ENCODE results near the gene NFYB. TPM values are rescaled to one million over a fixed set of nuclear protein-coding genes. Genes with fewer than 3 reads are reported as not detected.
"Not testable (repeated sequence)": the region's sequence is repeated elsewhere in the genome, so short reads cannot be mapped to it uniquely, and the experiment has no call there.

Gene NFYB
- 20.9 and 66.1 TPM in 2 replicates for total RNA-seq (2014; rRNA removed; shearing (Covaris generic))

GRCh38 chr12:104137902-104138796 is at the start of gene NFYB:
NFYB (minus strand) TSS chr12:104138210; CDS start chr12:104135453, 2,757 bp downstream.
- peak; percentile 99 for DNase-seq (ENCODE audit: low spot score)
- in situ Hi-C loops (cut with HindIII; ENCODE audit: low sequenced_read_pairs) = no loop called here

- in situ Hi-C loops (cut with HindIII; ENCODE audit: low sequenced_read_pairs) = no loop called here
Observed at GRCh38 chr12:104187446-104188155, 49.6 kb upstream of the NFYB start.

GRCh38 chr12:104183443-104183842 is 45.4 kb upstream of the NFYB start:
- DNase-seq (ENCODE audit: low spot score) = no peak
- in situ Hi-C loops (cut with HindIII; ENCODE audit: low sequenced_read_pairs) = no loop called here

More at GRCh38 chr12:104187446-104188155, 49.6 kb upstream of the NFYB start:
- no peak for DNase-seq (ENCODE audit: low spot score)

- in situ Hi-C loops (cut with HindIII; ENCODE audit: low sequenced_read_pairs) = no loop called here
- DNase-seq (ENCODE audit: low spot score) = no peak
Observed at GRCh38 chr12:104182621-104183378, 44.8 kb upstream of the NFYB start.

GRCh38 chr12:104182144-104182543 is 44.1 kb upstream of the NFYB start:
- in situ Hi-C loops (cut with HindIII; ENCODE audit: low sequenced_read_pairs) = no loop called here
- no peak for DNase-seq (ENCODE audit: low spot score)

GRCh38 chr12:104181313-104181712 is 43.3 kb upstream of the NFYB start:
- DNase-seq (ENCODE audit: low spot score) = no peak
- in situ Hi-C loops (cut with HindIII; ENCODE audit: low sequenced_read_pairs) = no loop called here

- DNase-seq (ENCODE audit: low spot score) = no peak
- in situ Hi-C loops (cut with HindIII; ENCODE audit: low sequenced_read_pairs) = no loop called here
Observed at GRCh38 chr12:104180374-104180773, 42.4 kb upstream of the NFYB start.

- no peak for DNase-seq (ENCODE audit: low spot score)
- in situ Hi-C loops (cut with HindIII; ENCODE audit: low sequenced_read_pairs) = no loop called here
Observed at GRCh38 chr12:104177663-104178501, 39.9 kb upstream of the NFYB start.

GRCh38 chr12:104177336-104177662 is 39.3 kb upstream of the NFYB start:
- in situ Hi-C loops (cut with HindIII; ENCODE audit: low sequenced_read_pairs) = no loop called here

GRCh38 chr12:104175726-104176247 is 37.8 kb upstream of the NFYB start:
- DNase-seq (ENCODE audit: low spot score) = no peak
- in situ Hi-C loops (cut with HindIII; ENCODE audit: low sequenced_read_pairs) = no loop called here

More at GRCh38 chr12:104177336-104177662, 39.3 kb upstream of the NFYB start:
- no peak for DNase-seq (ENCODE audit: low spot score)

- DNase-seq (ENCODE audit: low spot score); in situ Hi-C loops (cut with HindIII; ENCODE audit: low sequenced_read_pairs): not testable (repeated sequence)
Observed at GRCh38 chr12:104173804-104174203, 35.8 kb upstream of the NFYB start.

GRCh38 chr12:104172570-104172947 is 34.5 kb upstream of the NFYB start:
- in situ Hi-C loops (cut with HindIII; ENCODE audit: low sequenced_read_pairs) = no loop called here
- no peak for DNase-seq (ENCODE audit: low spot score)

GRCh38 chr12:104171785-104172569 is 34.0 kb upstream of the NFYB start:
- in situ Hi-C loops (cut with HindIII; ENCODE audit: low sequenced_read_pairs) = no loop called here
- DNase-seq (ENCODE audit: low spot score) = no peak

GRCh38 chr12:104168596-104168995 is 30.6 kb upstream of the NFYB start:
- no peak for DNase-seq (ENCODE audit: low spot score)
- in situ Hi-C loops (cut with HindIII; ENCODE audit: low sequenced_read_pairs) = no loop called here

- in situ Hi-C loops (cut with HindIII; ENCODE audit: low sequenced_read_pairs) = no loop called here
- no peak for DNase-seq (ENCODE audit: low spot score)
Observed at GRCh38 chr12:104167519-104168458, 29.8 kb upstream of the NFYB start.

- no peak for DNase-seq (ENCODE audit: low spot score)
- in situ Hi-C loops (cut with HindIII; ENCODE audit: low sequenced_read_pairs) = no loop called here
Observed at GRCh38 chr12:104166465-104166864, 28.5 kb upstream of the NFYB start.

- no peak for DNase-seq (ENCODE audit: low spot score)
Observed at GRCh38 chr12:104165801-104166200, 27.8 kb upstream of the NFYB start.

More at GRCh38 chr12:104165801-104166200, 27.8 kb upstream of the NFYB start:
- in situ Hi-C loops (cut with HindIII; ENCODE audit: low sequenced_read_pairs) = no loop called here

All from G401 (cell line).